ENCODE results near the gene ID3.

Gene ID3

DNA sequence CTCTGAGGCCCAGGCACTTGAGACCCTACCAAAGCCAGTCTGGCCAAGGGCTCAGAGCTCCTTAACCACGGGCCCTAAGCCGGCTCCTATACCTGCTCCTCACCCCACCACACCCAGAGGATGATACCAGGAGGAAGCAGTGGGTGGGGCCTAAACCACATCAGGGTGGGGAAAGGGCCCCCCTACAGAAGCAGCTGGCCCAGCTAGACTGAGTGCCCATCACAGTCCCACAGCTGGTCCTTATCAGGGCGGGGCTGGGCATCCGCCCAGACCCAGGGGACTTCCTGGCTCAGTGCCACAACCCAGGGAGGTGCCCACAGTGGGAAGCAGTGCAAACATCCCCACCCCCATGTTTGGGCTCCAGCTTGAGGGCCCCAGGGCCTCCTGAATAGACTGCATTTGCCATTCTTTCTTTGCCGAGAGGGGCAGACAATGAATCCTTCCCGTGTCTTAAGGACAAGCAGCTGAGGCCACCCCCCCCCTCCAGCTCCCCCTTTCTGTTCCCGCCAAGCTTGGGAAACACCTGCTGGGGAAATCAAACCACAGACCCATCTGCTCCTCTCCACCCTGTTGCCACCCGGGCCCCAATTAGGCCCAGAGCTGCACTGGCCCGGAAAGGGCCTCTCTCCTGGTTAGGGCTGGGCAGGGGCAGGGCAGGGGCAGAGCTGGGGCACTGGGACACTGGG lies 34.4 kb downstream of the ID3 start:
- no peak for DNase-seq

DNA sequence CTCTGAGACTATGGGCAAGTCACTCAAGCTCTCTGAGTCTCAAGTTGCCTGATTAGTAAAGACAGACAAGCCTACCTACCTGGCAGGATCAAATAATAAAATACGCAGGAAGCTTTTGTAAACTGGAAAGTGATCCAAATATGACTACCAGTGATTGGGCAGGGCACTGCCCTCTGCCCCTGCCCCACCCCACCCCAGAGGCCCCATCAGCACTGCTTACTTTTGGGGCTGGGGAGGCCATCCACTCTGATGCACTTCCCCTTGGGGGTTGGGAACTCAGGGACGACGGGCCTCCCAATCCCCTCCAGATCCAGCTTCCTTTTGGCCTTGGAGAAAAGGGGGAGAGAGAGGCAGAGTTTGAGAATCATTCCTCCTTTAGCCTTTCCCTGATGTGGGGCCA lies 35.1 kb downstream of the ID3 start:
- DNase-seq = no peak

DNA sequence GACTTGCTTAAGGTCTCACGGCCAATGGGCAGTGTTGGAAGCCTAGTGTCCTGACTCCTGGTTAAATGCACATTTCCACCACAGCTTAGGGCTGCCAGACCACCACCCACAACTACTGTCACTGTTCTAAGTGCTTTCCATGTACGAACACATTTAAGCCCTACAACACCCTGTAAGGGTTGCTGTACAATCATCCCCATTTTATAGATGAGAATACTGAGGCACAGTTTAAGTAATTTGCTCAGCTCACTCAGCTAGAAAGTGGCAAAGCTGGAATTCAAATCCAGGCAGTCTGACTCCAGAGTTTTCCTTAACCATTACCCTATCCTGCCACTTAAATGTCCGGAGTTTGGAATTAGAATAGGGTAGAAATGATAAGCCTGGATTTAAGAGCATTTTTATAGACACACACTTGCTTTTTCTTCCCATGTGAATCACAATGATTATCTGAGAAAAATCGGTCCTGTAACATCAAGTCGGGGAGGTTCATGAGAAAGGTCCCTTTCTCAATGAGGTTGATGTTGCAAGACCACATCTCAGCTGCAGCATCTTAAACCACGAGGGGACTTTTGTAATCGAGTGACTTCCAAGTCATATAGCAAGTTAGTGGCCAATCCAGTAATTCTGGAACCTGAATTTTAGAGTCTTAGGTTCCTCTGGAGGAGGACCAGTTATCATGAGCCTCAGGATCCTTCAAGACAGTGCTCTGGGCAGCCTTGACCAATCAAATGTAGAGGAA lies 36.9 kb downstream of the ID3 start:
- no peak for DNase-seq

DNA sequence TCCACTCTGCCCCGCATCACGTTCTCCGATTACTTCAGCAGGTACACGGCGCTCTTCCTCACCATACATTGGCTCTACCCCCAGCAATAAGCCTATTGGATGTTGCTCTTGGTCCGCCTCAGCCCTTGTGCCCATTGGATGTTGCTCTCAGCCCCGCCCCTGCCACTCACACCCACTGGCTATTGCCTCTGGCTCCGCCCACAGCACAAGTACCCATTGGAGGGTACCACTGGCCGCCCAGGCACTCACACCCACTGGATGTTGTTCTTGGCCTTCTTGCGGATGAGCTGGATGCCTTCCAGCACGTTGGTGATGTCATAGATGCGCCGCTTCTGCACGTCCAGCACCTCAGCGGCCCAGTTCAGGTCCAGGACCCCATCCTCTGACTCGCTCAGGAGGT lies 37.7 kb downstream of the ID3 start:
- DNase-seq = no peak

DNA sequence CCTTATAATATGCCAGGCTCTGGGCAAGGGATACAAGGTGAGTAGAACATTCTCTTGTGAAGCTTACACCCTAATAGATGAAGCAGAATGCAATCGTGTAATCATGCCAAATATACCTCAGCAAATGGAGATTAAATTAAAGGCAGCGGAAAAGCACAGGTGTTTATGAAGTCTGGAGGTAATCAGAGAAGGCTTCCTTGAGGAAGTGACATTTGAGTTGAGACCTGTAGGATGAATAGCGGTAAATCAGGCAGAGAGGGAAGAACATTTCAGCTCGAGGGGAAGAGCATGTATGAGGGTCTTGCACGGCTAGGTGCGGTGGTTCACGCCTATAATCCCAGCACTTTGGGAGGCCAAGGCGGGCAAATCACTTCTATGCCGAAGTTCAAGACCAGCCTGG lies 41.7 kb downstream of the ID3 start:
- DNase-seq = no peak

DNA sequence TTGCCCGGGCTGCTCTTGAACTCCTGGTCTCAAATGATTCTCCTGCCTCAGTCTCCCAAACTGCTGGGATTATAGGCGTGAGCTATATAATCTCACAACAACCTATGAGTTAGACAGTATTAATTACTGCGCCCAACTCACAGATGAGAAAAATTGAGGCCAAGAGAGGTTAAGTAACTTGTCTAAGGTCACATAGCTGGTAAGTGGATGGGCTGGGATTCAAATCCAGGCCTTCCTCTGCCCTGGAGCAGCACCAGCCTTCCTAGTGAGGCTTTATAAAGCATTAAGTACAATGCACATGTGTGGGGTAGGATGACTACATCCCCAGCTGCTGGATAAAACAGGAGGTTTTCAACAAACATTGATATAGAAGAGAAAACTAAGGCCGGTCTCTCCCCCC lies 43.4 kb downstream of the ID3 start:
- DNase-seq = no peak

DNA sequence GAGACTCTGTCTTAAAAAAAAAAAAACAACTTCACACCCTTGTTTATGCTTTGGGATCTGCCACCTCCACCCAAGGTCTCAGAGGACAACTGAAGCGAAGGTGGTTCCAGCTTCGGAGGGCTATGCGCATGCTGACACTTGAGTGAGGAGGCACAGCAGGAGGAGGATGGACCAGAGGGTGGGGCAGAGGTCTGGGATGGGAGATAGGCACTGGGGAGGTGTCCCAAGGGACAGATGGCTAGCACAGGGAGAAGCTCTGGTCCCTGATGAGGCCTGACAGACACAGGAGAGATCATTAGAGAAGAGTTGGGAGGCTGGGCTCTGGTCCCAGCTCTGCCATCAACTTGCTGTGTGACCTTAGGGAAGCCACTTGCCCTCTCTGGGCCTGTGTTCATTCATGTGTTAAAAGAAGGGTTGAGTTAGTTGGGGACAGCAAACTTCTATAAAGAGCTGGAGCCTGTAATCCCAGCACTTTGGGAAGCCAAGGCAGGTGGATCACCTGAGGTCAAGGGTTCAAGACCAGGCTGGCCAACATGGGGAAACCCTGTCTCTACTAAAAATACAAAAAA lies 45.1 kb downstream of the ID3 start:
- no peak for DNase-seq

DNA sequence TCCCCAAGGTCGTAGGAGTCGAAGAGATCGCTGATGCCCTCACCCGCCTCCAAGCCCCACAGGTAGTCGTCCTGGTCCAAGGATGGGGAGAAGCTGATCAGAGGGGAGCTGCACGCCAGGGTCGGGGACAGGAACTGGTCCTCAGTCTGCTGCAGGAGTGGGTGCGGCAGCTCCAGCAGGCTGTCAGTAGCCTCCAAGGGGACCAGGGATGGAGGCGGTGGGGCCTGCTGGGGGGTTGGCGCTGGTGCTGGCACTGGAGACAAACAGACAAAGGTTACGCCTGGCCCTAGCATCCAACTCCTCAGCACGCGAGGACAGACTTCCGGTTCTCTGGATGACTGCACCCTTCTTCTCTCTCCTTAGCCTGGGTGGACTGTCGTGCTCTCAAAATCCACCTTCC lies 49.4 kb downstream of the ID3 start:
- DNase-seq = no peak
